ENCODE data around the gene GPC5.

The GPC5 gene

DNA sequence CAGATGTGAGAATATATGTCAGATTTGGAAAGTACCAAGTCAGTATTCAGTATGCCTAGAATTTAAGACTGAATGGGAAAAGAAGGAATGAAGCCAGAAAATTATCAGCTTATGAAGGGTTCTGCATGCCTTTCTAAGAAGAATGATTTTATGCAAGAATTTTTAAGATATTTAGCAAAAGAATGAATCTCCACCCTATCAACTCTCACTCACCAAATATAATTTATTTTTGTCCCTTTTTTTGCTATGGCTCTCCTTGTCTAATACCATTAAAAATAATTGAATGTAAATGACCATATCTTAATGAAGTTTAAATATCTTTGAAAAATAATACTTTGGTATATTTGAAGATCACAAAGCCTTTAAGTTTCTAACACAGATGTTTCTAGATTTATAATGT is 1215.5 kb downstream of the GPC5 start:
- no peak overlapping the region for H3K4me3 ChIP-seq (ENCODE audit: low read depth in 1 of 2, low read length in 2 of 2)
- H3K9me3 ChIP-seq (ENCODE audit: control insufficient read depth in 1 of 2, low read length in 2 of 2): no peaks in the 10 kb centered on the region
- H3K27ac ChIP-seq (ENCODE audit: low read length): no peak overlapping the region
- H3K4me1 ChIP-seq (ENCODE audit: control insufficient read depth in 1 of 2, insufficient read depth in 2 of 2, low read length in 2 of 2): no peaks in the 10 kb centered on the region
- no peaks in the 10 kb centered on the region for H3K27me3 ChIP-seq (ENCODE audit: low read depth, low read length)
- H3K36me3 ChIP-seq (ENCODE audit: control insufficient read depth in 1 of 2, insufficient read depth in 2 of 2, low read length in 2 of 2): no peaks in the 10 kb centered on the region

DNA sequence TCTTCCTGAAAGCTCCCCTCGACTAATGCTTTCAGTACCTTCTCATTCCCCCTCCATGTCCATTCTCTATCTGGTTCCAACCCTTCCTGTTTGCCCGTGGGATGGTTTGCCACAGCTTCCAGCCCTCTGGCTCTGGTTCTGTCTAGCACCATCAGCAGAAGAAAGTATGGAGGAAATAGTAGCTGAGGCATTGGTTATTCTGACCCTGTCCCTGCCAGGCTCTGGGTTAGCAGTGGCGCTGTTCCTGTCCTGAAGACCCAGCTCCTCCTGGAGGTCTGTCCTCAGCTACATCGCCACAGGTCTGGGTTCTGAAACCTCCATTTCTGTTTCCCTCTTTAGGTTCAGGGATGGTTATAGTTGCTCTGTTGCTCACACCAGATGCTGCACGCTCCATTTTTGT is 1223.6 kb downstream of the GPC5 start:
- H3K4me3 ChIP-seq (ENCODE audit: low read depth in 1 of 2, low read length in 2 of 2): no peak overlapping the region
- H3K9me3 ChIP-seq (ENCODE audit: control insufficient read depth in 1 of 2, low read length in 2 of 2): no peaks in the 10 kb centered on the region
- no peak overlapping the region for H3K27ac ChIP-seq (ENCODE audit: low read length)
- H3K27me3 ChIP-seq (ENCODE audit: low read depth, low read length): no peaks in the 10 kb centered on the region
- no peaks in the 10 kb centered on the region for H3K36me3 ChIP-seq (ENCODE audit: control insufficient read depth in 1 of 2, insufficient read depth in 2 of 2, low read length in 2 of 2)
- no peaks in the 10 kb centered on the region for H3K4me1 ChIP-seq (ENCODE audit: control insufficient read depth in 1 of 2, insufficient read depth in 2 of 2, low read length in 2 of 2)

DNA sequence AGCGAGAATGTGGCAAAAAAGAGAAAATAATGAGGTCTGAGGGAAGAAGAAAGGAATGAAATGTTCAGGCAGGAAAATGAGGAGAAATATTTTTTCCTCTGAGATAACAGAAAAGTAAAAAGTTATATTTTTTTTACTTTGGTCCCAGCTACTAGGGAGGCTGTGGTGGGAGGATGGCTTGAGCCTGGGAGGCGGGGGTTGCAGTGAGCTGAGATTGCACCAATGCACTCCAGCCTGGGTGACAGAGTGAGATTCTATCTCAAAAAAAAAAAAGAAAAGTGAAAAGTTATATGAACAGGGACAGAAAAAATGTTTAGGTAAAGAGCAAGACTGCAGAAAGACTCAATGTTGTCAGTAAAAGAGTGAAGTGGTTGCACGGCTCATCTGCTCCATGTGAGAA is 1224.5 kb downstream of the GPC5 start:
- Histone ChIP-seq H3K9me3 (ENCODE audit: control insufficient read depth in 1 of 2, low read length in 2 of 2) (no peaks in the 10 kb centered on the region), H3K27ac (ENCODE audit: low read length) (no peak overlapping the region), H3K36me3 (ENCODE audit: control insufficient read depth in 1 of 2, insufficient read depth in 2 of 2, low read length in 2 of 2) (no peaks in the 10 kb centered on the region), H3K27me3 (ENCODE audit: low read depth, low read length) (no peaks in the 10 kb centered on the region), H3K4me1 (ENCODE audit: control insufficient read depth in 1 of 2, insufficient read depth in 2 of 2, low read length in 2 of 2) (no peaks in the 10 kb centered on the region), H3K4me3 (ENCODE audit: low read depth in 1 of 2, low read length in 2 of 2) (no peak overlapping the region)

DNA sequence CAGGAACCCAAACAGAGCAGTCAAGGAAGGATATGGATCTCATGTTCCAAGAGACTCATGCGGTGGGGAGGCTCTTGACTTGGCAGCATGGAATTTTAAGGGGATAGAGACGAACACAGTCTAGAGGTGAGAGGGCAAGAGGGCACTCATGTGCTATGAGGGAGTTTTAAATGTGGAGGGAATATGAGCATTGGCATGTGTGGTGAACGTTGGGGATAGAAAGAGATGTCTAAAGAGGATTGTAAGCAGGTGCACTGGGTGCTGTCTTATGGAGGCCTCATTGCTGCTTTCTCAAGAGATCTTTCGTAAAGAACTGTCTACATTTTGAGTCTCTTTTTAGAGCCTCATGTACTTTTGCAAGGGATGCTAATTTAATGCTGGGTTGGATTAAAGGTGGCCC is 1227.9 kb downstream of the GPC5 start:
- Histone ChIP-seq H3K4me1 (ENCODE audit: control insufficient read depth in 1 of 2, insufficient read depth in 2 of 2, low read length in 2 of 2) (no peaks in the 10 kb centered on the region), H3K27me3 (ENCODE audit: low read depth, low read length) (no peaks in the 10 kb centered on the region), H3K9me3 (ENCODE audit: control insufficient read depth in 1 of 2, low read length in 2 of 2) (no peaks in the 10 kb centered on the region), H3K4me3 (ENCODE audit: low read depth in 1 of 2, low read length in 2 of 2) (no peak overlapping the region), H3K36me3 (ENCODE audit: control insufficient read depth in 1 of 2, insufficient read depth in 2 of 2, low read length in 2 of 2) (no peaks in the 10 kb centered on the region), H3K27ac (ENCODE audit: low read length) (no peak overlapping the region)

DNA sequence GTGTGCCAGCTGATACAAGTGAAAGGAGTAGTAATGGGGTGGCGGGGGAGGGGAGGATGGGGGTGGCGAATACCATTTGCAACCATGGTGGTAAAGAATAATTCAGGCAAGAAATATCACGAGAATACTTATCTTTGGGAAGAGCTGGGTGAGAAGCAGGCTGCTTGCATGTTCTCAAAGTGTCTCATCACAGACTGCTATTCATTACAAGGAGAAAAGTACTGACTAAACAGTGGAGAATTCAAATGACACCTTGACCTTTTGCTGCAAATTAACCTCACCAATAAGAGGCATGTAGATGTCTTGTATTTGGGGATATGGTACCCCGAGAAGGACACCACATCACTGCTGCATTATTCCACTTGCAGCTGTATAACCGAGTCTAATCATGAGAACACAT is 1242.5 kb downstream of the GPC5 start:
- no peak overlapping the region for H3K27ac ChIP-seq (ENCODE audit: low read length)
- no peaks in the 10 kb centered on the region for H3K27me3 ChIP-seq (ENCODE audit: low read depth, low read length)
- H3K4me3 ChIP-seq (ENCODE audit: low read depth in 1 of 2, low read length in 2 of 2): no peak overlapping the region
- no peaks in the 10 kb centered on the region for H3K36me3 ChIP-seq (ENCODE audit: control insufficient read depth in 1 of 2, insufficient read depth in 2 of 2, low read length in 2 of 2)
- H3K9me3 ChIP-seq (ENCODE audit: control insufficient read depth in 1 of 2, low read length in 2 of 2): no peaks in the 10 kb centered on the region
- H3K4me1 ChIP-seq (ENCODE audit: control insufficient read depth in 1 of 2, insufficient read depth in 2 of 2, low read length in 2 of 2): no peaks in the 10 kb centered on the region

DNA sequence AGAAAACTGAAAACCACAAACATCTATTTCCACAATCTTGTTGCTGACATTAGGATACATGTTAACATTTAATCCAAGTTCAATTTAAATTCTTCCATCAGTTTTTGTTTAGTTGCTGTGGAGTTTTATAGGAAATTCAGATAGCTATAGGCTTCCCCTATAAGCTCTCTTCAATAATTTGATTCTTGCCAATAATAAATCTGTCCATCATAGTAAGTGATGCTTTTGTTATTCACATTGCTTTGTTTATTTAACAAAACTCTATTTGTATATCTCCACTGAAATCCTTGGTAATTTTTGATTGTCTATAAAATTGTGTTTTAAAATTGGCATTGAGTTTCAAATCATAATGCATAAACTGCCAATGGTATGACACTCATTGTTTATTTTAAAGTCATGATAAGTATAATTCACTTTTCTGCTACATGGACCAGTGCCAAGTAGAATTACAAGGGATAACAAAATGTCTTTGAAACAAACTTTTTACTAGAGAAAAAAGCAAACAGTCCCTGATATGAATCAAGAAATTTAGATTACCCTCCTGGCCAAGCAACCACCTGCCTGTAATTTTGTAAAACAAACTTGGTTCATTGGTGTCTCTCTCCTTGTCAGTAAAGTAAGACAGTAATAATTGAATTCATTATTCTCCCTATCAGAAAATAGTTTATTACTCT is 1250.9 kb downstream of the GPC5 start:
- no peak overlapping the region for H3K27ac ChIP-seq (ENCODE audit: low read length)
- no peaks in the 10 kb centered on the region for H3K4me1 ChIP-seq (ENCODE audit: control insufficient read depth in 1 of 2, insufficient read depth in 2 of 2, low read length in 2 of 2)
- no peak overlapping the region for H3K4me3 ChIP-seq (ENCODE audit: low read depth in 1 of 2, low read length in 2 of 2)
- no peaks in the 10 kb centered on the region for H3K36me3 ChIP-seq (ENCODE audit: control insufficient read depth in 1 of 2, insufficient read depth in 2 of 2, low read length in 2 of 2)
- H3K27me3 ChIP-seq (ENCODE audit: low read depth, low read length): no peaks in the 10 kb centered on the region
- H3K9me3 ChIP-seq (ENCODE audit: control insufficient read depth in 1 of 2, low read length in 2 of 2): no peaks in the 10 kb centered on the region

DNA sequence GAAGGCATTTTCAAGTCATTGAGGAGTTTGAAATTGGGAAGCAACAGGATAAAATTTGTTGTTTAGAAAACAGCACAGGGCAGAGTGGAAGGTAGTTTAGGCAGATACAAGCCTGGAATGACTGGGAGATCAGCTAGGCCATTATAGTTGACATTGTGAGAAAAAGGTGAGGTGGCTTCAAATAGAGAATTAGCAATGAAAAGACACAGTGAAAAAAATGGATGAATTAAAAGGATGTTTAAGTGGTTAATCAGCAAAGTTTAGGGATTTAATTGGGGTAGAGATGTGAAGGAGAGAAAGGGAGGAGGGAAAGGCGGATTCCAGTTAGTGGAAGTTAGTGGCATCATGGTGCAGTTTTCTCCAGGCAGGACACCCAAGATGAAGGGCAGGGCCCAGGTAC is 1257.7 kb downstream of the GPC5 start:
- Histone ChIP-seq H3K4me1 (ENCODE audit: control insufficient read depth in 1 of 2, insufficient read depth in 2 of 2, low read length in 2 of 2) (no peaks in the 10 kb centered on the region), H3K36me3 (ENCODE audit: control insufficient read depth in 1 of 2, insufficient read depth in 2 of 2, low read length in 2 of 2) (no peaks in the 10 kb centered on the region), H3K9me3 (ENCODE audit: control insufficient read depth in 1 of 2, low read length in 2 of 2) (no peaks in the 10 kb centered on the region), H3K27ac (ENCODE audit: low read length) (no peak overlapping the region), H3K27me3 (ENCODE audit: low read depth, low read length) (no peaks in the 10 kb centered on the region), H3K4me3 (ENCODE audit: low read depth in 1 of 2, low read length in 2 of 2) (no peak overlapping the region)

DNA sequence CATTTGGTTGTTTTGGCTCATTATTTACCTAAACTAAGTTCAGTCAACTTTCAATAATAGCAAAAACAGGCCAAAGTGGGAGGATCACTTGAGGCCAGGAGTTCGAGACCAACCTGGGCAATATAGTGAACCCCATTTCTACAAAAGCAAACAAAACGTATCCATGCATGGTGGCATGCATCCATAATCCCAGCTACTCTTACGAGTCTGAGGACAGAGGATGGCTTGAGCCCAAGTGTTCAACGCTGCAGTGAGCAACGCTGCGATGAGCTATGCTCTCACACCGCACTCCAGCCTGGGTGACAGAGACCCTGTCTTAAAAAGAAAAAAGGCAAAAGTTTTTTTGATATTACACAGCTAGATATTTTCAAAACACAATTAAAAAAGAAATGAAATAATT is 1258.2 kb downstream of the GPC5 start:
- no peak overlapping the region for H3K4me3 ChIP-seq (ENCODE audit: low read depth in 1 of 2, low read length in 2 of 2)
- H3K36me3 ChIP-seq (ENCODE audit: control insufficient read depth in 1 of 2, insufficient read depth in 2 of 2, low read length in 2 of 2): no peaks in the 10 kb centered on the region
- H3K27me3 ChIP-seq (ENCODE audit: low read depth, low read length): no peaks in the 10 kb centered on the region
- no peaks in the 10 kb centered on the region for H3K9me3 ChIP-seq (ENCODE audit: control insufficient read depth in 1 of 2, low read length in 2 of 2)
- no peak overlapping the region for H3K27ac ChIP-seq (ENCODE audit: low read length)
- no peaks in the 10 kb centered on the region for H3K4me1 ChIP-seq (ENCODE audit: control insufficient read depth in 1 of 2, insufficient read depth in 2 of 2, low read length in 2 of 2)

DNA sequence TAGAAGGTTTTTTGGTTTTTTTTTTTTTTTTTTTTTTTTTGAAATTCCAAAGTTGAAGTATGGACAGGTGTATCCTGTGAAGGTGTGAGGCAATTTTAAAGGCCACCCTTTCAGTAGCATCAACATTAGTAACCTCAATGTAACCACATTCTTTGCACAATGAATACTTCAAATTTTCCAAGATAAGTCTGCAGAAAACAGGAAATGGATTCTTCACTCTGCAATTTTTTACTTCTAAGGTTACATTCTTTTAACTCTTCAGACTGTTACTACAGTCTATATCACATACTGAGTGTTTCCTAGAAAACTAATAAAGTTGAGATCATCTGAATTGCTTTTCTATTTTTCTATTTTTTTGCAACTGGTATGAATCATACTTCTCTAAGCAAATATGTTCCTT is 1259.1 kb downstream of the GPC5 start:
- H3K9me3 ChIP-seq (ENCODE audit: control insufficient read depth in 1 of 2, low read length in 2 of 2): no peaks in the 10 kb centered on the region
- H3K27ac ChIP-seq (ENCODE audit: low read length): no peak overlapping the region
- no peaks in the 10 kb centered on the region for H3K27me3 ChIP-seq (ENCODE audit: low read depth, low read length)
- H3K36me3 ChIP-seq (ENCODE audit: control insufficient read depth in 1 of 2, insufficient read depth in 2 of 2, low read length in 2 of 2): no peaks in the 10 kb centered on the region
- no peaks in the 10 kb centered on the region for H3K4me1 ChIP-seq (ENCODE audit: control insufficient read depth in 1 of 2, insufficient read depth in 2 of 2, low read length in 2 of 2)
- H3K4me3 ChIP-seq (ENCODE audit: low read depth in 1 of 2, low read length in 2 of 2): no peak overlapping the region

DNA sequence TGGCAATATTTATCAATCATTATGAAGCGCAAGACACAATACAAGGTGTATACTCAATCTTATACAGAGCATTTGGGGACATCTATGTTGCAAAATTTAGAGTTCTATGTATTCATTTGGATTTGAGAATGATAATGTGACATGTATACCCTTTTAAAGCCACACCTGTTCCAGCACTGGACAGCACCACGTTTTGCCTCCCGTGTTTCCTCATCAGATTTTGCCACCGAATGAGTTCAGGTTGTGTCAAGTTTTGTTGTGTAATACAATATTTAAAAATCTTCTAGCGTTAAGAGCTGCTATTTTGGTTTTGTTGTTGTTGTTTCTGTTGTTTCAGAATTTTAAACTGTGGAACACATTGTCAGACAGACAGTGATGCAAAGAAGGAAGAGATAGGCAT is 1259.9 kb downstream of the GPC5 start:
- H3K27me3 ChIP-seq (ENCODE audit: low read depth, low read length): no peaks in the 10 kb centered on the region
- H3K4me3 ChIP-seq (ENCODE audit: low read depth in 1 of 2, low read length in 2 of 2): no peak overlapping the region
- H3K9me3 ChIP-seq (ENCODE audit: control insufficient read depth in 1 of 2, low read length in 2 of 2): no peaks in the 10 kb centered on the region
- H3K27ac ChIP-seq (ENCODE audit: low read length): no peak overlapping the region
- H3K4me1 ChIP-seq (ENCODE audit: control insufficient read depth in 1 of 2, insufficient read depth in 2 of 2, low read length in 2 of 2): no peaks in the 10 kb centered on the region
- H3K36me3 ChIP-seq (ENCODE audit: control insufficient read depth in 1 of 2, insufficient read depth in 2 of 2, low read length in 2 of 2): no peaks in the 10 kb centered on the region

DNA sequence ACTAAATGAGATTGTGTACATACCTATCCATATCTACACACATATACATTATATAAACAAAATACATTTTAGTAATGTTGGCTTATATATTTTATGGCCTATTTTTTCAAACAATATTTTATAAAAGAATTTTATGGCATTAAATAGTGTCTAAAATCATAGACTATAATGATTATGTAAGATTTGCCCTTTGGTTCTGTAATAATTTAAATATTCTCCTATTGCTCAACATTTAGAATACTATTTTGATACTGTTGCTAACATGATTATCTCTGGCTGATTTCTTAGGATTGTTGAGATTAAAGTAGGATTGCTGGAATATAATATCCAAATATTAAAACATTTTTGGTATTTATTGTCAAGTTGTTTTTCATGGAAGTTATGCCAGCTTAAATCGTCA is 1263.0 kb downstream of the GPC5 start:
- Histone ChIP-seq H3K36me3 (ENCODE audit: control insufficient read depth in 1 of 2, insufficient read depth in 2 of 2, low read length in 2 of 2) (no peaks in the 10 kb centered on the region), H3K9me3 (ENCODE audit: control insufficient read depth in 1 of 2, low read length in 2 of 2) (no peaks in the 10 kb centered on the region), H3K27ac (ENCODE audit: low read length) (no peak overlapping the region), H3K4me3 (ENCODE audit: low read depth in 1 of 2, low read length in 2 of 2) (no peak overlapping the region), H3K27me3 (ENCODE audit: low read depth, low read length) (no peaks in the 10 kb centered on the region), H3K4me1 (ENCODE audit: control insufficient read depth in 1 of 2, insufficient read depth in 2 of 2, low read length in 2 of 2) (no peaks in the 10 kb centered on the region)

DNA sequence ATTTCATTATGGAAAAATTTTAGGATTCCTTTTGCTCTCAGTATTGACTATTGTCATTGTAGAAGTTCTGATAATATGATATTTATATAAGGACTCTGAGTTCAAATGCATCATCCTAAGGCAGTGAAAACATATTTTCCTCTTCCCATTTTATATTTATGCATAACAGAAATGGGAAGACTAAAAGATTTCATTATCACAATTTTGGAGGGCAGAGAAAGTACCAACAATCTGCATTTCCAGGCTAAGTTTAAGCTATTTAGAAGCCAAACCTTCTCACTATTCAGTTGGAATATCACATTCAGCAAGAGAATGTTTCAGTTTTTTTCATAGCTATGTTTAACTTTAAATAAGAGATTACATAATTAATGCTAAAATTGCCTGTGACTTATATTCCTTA is 1269.7 kb downstream of the GPC5 start:
- Histone ChIP-seq H3K27me3 (ENCODE audit: low read depth, low read length) (no peaks in the 10 kb centered on the region), H3K27ac (ENCODE audit: low read length) (no peak overlapping the region), H3K9me3 (ENCODE audit: control insufficient read depth in 1 of 2, low read length in 2 of 2) (no peaks in the 10 kb centered on the region), H3K4me3 (ENCODE audit: low read depth in 1 of 2, low read length in 2 of 2) (no peak overlapping the region), H3K4me1 (ENCODE audit: control insufficient read depth in 1 of 2, insufficient read depth in 2 of 2, low read length in 2 of 2) (no peaks in the 10 kb centered on the region), H3K36me3 (ENCODE audit: control insufficient read depth in 1 of 2, insufficient read depth in 2 of 2, low read length in 2 of 2) (no peaks in the 10 kb centered on the region)
